NT2/D1 (cell line): ENCODE results near the gene POMC.

Source experiments
- SUZ12 ChIP-seq: IDR thresholded peaks from 2 replicates; pipeline ENCODE4 v1.6.1; 2011; ENCODE audit not compliant: insufficient read length, insufficient read depth; ENCODE audit errors: extremely low read depth
- YY1 ChIP-seq: IDR thresholded peaks from 2 replicates; pipeline ENCODE4 v1.6.1; 2011; ENCODE audit not compliant: insufficient read length, insufficient read depth

DNA sequence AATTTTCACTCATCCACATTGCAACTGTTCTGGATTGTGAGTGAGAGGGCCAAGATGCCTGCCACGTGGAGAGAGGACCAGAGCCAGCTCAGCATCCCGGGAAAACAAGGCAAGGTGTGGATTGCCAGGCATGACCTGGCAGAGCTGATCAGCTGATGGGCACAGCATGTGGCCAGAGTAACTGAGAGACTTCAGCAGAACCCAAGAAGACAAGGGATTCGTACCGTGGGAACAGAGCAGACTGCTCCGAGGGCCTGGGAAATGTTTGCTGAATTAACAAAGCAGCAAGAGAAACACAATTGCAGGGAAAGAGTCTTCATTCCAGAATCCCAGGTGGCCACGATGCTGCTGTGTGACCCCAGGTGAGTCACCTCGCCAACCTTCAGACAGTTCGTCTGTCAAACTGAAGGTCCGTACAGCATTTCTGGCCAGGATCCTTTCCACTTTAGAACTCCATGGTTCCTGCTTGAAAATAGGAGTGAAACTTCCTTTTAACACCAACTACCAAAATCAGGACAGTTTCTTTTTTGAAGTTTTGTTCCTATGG is 26.3 kb upstream of the POMC start:
- TF ChIP-seq SUZ12 = no peak
- TF ChIP-seq YY1 = no peak
